Neural cell (in vitro differentiated cells): ENCODE measurements around the gene DLST. TPM values are rescaled to one million over a fixed set of nuclear protein-coding genes. Genes with fewer than 3 reads are reported as not detected.

Experiments used
- H2AFZ ChIP-seq: fragments of 200-600, 300-800 bp; sonication (generic), shearing (Covaris generic); 2 replicates; pipeline ENCODE4 v1.6.0; 2014; ENCODE audit warnings: low read depth, mild to moderate bottlenecking, antibody characterized with exemption, low read length, moderate library complexity
- H3F3A ChIP-seq: fragments of 200-600 bp; shearing (Covaris generic); 2 replicates; pipeline ENCODE4 v1.6.1; 2016; ENCODE audit warnings: mild to moderate bottlenecking, moderate library complexity, mixed read lengths, antibody characterized with exemption, low read length; ENCODE audit not compliant: insufficient read depth, poor library complexity, severe bottlenecking
- H3K27ac ChIP-seq: fragments of 200-600, 300-800 bp; sonication (generic), shearing (Covaris generic); 2 replicates; pipeline ENCODE4 v1.5.1; 2014; ENCODE audit warnings: mild to moderate bottlenecking, low read length, moderate library complexity
- H3K27me3 ChIP-seq: fragments of 300-800, 200-600 bp; sonication (generic), shearing (Covaris generic); 2 replicates; pipeline ENCODE4 v1.6.0; 2014; ENCODE audit warnings: mild to moderate bottlenecking, low read depth, low read length, moderate library complexity; ENCODE audit not compliant: insufficient read depth
- H3K36me3 ChIP-seq: fragments of 300-800, 200-600 bp; sonication (generic), shearing (Covaris generic); 2 replicates; pipeline ENCODE4 v1.5.1; 2014; ENCODE audit warnings: mild to moderate bottlenecking, antibody characterized with exemption, low read length, moderate library complexity; ENCODE audit not compliant: insufficient read depth
- H3K4me2 ChIP-seq: fragments of 300-800, 200-600 bp; sonication (generic), shearing (Covaris generic); 2 replicates; pipeline ENCODE4 v1.6.0; 2014; ENCODE audit warnings: mild to moderate bottlenecking, low read length
- H3K4me3 ChIP-seq: fragments of 300-800, 200-600 bp; sonication (generic), shearing (Covaris generic); 2 replicates; pipeline ENCODE4 v1.5.1; 2014; ENCODE audit warnings: mild to moderate bottlenecking, low read length, moderate library complexity
- H3K79me2 ChIP-seq: fragments of 200-600 bp; shearing (Covaris generic); replicated peaks from 2 replicates; pipeline ENCODE4 v1.6.0; 2014; ENCODE audit warnings: mild to moderate bottlenecking, low read length, moderate library complexity; ENCODE audit not compliant: insufficient read depth
- H3K9ac ChIP-seq: fragments of 300-800, 200-600 bp; sonication (generic), shearing (Covaris generic); 2 replicates; pipeline ENCODE4 v1.6.1; 2016; ENCODE audit warnings: mild to moderate bottlenecking, low read length, mixed read lengths
- H3K9me2 ChIP-seq: fragments of 200-600 bp; shearing (Covaris generic); 2 replicates; pipeline ENCODE4 v1.6.1; 2016; ENCODE audit warnings: mild to moderate bottlenecking, low read length, mixed read lengths; ENCODE audit not compliant: insufficient read depth
- H3K9me3 ChIP-seq: fragments of 200-600, 300-800 bp; sonication (generic), shearing (Covaris generic); 2 replicates; pipeline ENCODE4 v1.6.1; 2016; ENCODE audit warnings: mild to moderate bottlenecking, mixed run types, low read length, moderate library complexity, mixed read lengths
- H4K20me1 ChIP-seq: fragments of 200-600 bp; shearing (Covaris generic); 2 replicates; pipeline ENCODE4 v1.6.1; 2016; ENCODE audit warnings: mild to moderate bottlenecking, mixed run types; ENCODE audit not compliant: insufficient read depth
- CTCF ChIP-seq: fragments of 450-650 bp; IDR thresholded peaks from 2 replicates; pipeline ENCODE4 v1.5.1; 2014; ENCODE audit warnings: antibody characterized with exemption, mild to moderate bottlenecking, moderate library complexity; ENCODE audit not compliant: poor library complexity, severe bottlenecking
- EP300 ChIP-seq: fragments of 450-650 bp; conservative IDR thresholded peaks from 2 replicates; pipeline ENCODE4 v1.6.1; 2014; ENCODE audit warnings: antibody characterized with exemption, mild to moderate bottlenecking, moderate library complexity; ENCODE audit not compliant: poor library complexity, severe bottlenecking
- EZH2 ChIP-seq: fragments of 200-600, 300-800 bp; shearing (Covaris generic), sonication (generic); IDR thresholded peaks from 2 replicates; pipeline ENCODE4 v1.6.1; 2014; ENCODE audit warnings: antibody characterized with exemption, low read length, borderline replicate concordance, mild to moderate bottlenecking; ENCODE audit not compliant: insufficient read depth, poor library complexity, severe bottlenecking
- MXI1 ChIP-seq: fragments of 450-650 bp; conservative IDR thresholded peaks from 2 replicates; pipeline ENCODE4 v1.6.1; 2014; ENCODE audit warnings: antibody characterized with exemption, mild to moderate bottlenecking; ENCODE audit not compliant: poor library complexity, severe bottlenecking
- POLR2AphosphoS5 ChIP-seq: IDR thresholded peaks from 2 replicates; pipeline ENCODE4 v1.6.1; 2012
- RAD21 ChIP-seq: fragments of 450-650 bp; conservative IDR thresholded peaks from 2 replicates; pipeline ENCODE4 v1.6.1; 2014; ENCODE audit warnings: antibody characterized with exemption, mild to moderate bottlenecking, moderate library complexity
- REST ChIP-seq: IDR thresholded peaks from 2 replicates; pipeline ENCODE4 v1.6.1; 2012; ENCODE audit warnings: borderline replicate concordance
- SMC3 ChIP-seq: fragments of 450-650 bp; conservative IDR thresholded peaks from 2 replicates; pipeline ENCODE4 v1.6.1; 2014; ENCODE audit warnings: antibody characterized with exemption, mild to moderate bottlenecking, moderate library complexity; ENCODE audit not compliant: poor library complexity
- TAF1 ChIP-seq: IDR thresholded peaks from 2 replicates; pipeline ENCODE4 v1.6.1; 2012; ENCODE audit warnings: low read depth
- polyA minus RNA-seq: library from RNA; depleted of rRNA, polyadenylated mRNA; stranded (reverse); fragments of >200 nt; gene quantifications from 2 replicates; pipeline ENCODE4 v1.2.3, GENCODE V29; 2014
- polyA plus RNA-seq: library from polyadenylated mRNA; depleted of rRNA; stranded (reverse); fragments of >200 nt; gene quantifications from 2 replicates; pipeline ENCODE4 v1.2.3, GENCODE V29; 2014

The DLST gene
- polyA plus RNA-seq = 56.5 and 59.7 TPM in 2 replicates
- 51.6 and 64.9 TPM in 2 replicates for polyA minus RNA-seq

DNA sequence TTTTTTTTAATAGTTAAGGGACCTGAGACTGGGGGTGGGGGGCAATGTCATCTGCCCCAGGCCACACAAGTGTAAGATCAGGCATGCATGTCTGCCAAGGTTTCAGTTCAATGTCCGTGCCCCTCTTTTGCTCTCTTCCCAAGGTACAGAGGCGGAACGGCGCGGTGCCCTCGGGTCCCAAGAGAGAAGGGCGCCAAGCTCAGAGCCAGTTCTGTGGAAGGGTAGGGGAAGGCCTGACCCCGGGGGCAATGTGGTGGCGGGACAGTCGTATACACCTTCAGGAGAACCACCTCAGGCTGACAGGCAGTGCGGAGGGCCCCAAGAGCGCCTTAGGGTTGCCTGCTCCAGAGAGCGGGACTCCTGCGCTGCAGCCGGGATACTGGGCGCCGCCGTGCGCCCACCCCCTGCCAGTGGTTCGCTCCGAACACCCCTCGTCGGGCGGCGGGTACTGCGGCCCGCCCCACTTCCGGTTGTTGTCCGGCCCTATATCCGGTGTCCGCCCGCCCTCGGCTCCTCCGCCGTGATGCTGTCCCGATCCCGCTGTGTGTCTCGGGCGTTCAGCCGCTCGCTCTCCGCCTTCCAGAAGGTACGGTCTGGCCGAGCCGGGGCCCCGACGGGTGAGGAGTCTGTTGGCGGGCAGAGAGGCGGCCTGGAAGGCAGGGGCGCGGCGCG lies at the start of gene DLST:
Gene DLST (plus strand): TSS at position 486 of the 672 bp plus-strand sequence. CDS start 38 bp downstream, at position 524.
- Histone ChIP-seq H4K20me1 (no peaks in the 10 kb centered on the region), H3K27me3 (no peaks in the 10 kb centered on the region), H3K9ac (peak within 1 kb of the TSS; percentile 87), H3K4me2 (peak within 1 kb of the TSS; percentile 93), H3F3A (no peaks in the 10 kb centered on the region), H3K79me2 (peaks cover 47% of the 10 kb centered on the region), H3K27ac (peak within 1 kb of the TSS; percentile 76), H3K9me2 (no peaks in the 10 kb centered on the region), H3K9me3 (no peaks in the 10 kb centered on the region), H2AFZ (peak within 1 kb of the TSS; percentile 99), H3K36me3 (no peaks in the 10 kb centered on the region), H3K4me3 (peak within 1 kb of the TSS; percentile 91)
- TF ChIP-seq CTCF (peak; percentile 34), EP300 (peak; percentile 62), POLR2AphosphoS5 (peak; percentile 95), REST (no peak), SMC3 (peak; percentile 42), RAD21 (peak; percentile 21), TAF1 (peak; percentile 59), EZH2 (no peak), MXI1 (peak; percentile 75)

GRCh38 chr14:74832849-74833248 lies 48.9 kb upstream of the DLST start:
- Histone ChIP-seq H3F3A (peaks cover 4% of the 10 kb centered on the region), H3K9me3 (no peaks in the 10 kb centered on the region), H3K4me2 (no peak overlapping the region), H3K4me3 (no peak overlapping the region), H3K27me3 (no peaks in the 10 kb centered on the region), H3K36me3 (peaks cover 17% of the 10 kb centered on the region), H3K27ac (no peak overlapping the region), H4K20me1 (no peaks in the 10 kb centered on the region), H3K79me2 (no peaks in the 10 kb centered on the region), H3K9me2 (no peaks in the 10 kb centered on the region), H2AFZ (no peak overlapping the region), H3K9ac (no peak overlapping the region)
- no peak for TF ChIP-seq EZH2
- TF ChIP-seq EP300 = no peak
- no peak for TF ChIP-seq CTCF
- TF ChIP-seq SMC3 = no peak
- TF ChIP-seq MXI1 = no peak
- TF ChIP-seq POLR2AphosphoS5 = no peak
- no peak for TF ChIP-seq REST
- TF ChIP-seq TAF1 = no peak
- no peak for TF ChIP-seq RAD21
